ENCODE measurements around the gene RRP12.
"Not testable (repeated sequence)": the region's sequence is repeated elsewhere in the genome, so short reads cannot be mapped to it uniquely, and the experiment has no call there.

RRP12 gene

GRCh38 chr10:97425964-97426775 lies 25.0 kb upstream of the RRP12 start, which contains the start of gene PGAM1:
PGAM1 (plus strand) TSS chr10:97426191; CDS start chr10:97426308, 117 bp downstream.
- DNase-seq (ENCODE audit: low read depth) = peak; percentile 96
- TF ChIP-seq CTCF (conservative IDR thresholded peaks at IDR 0.05; ENCODE audit: low read length) = peak; percentile 55
- peak within 1 kb of the TSS; percentile 95 for H3K4me3 ChIP-seq (ENCODE audit: low read length)

GRCh38 chr10:97423757-97424098 lies 22.6 kb upstream of the RRP12 start:
- H3K4me3 ChIP-seq (ENCODE audit: low read length); DNase-seq (ENCODE audit: low read depth): not testable (repeated sequence)

- no peak for DNase-seq (ENCODE audit: low read depth)
- no peak overlapping the region for H3K4me3 ChIP-seq (ENCODE audit: low read length)
- no peak for TF ChIP-seq CTCF (conservative IDR thresholded peaks at IDR 0.05; ENCODE audit: low read length)
Measured at GRCh38 chr10:97416565-97416964, 15.4 kb upstream of the RRP12 start.

- DNase-seq (ENCODE audit: low read depth) = no peak
- no peak overlapping the region for H3K4me3 ChIP-seq (ENCODE audit: low read length)
- TF ChIP-seq CTCF (conservative IDR thresholded peaks at IDR 0.05; ENCODE audit: low read length) = no peak
Measured at GRCh38 chr10:97412891-97413304, 11.8 kb upstream of the RRP12 start.

GRCh38 chr10:97411406-97411805 lies 10.3 kb upstream of the RRP12 start:
- TF ChIP-seq CTCF (conservative IDR thresholded peaks at IDR 0.05; ENCODE audit: low read length) = no peak
- DNase-seq (ENCODE audit: low read depth) = no peak
- H3K4me3 ChIP-seq (ENCODE audit: low read length) = no peak overlapping the region

GRCh38 chr10:97408496-97408992 lies 7.4 kb upstream of the RRP12 start:
- no peak for DNase-seq (ENCODE audit: low read depth)
- no peak overlapping the region for H3K4me3 ChIP-seq (ENCODE audit: low read length)
- TF ChIP-seq CTCF (conservative IDR thresholded peaks at IDR 0.05; ENCODE audit: low read length) = no peak

- DNase-seq (ENCODE audit: low read depth) = no peak
- H3K4me3 ChIP-seq (ENCODE audit: low read length) = no peak overlapping the region
- no peak for TF ChIP-seq CTCF (conservative IDR thresholded peaks at IDR 0.05; ENCODE audit: low read length)
Measured at GRCh38 chr10:97407952-97408248, 6.8 kb upstream of the RRP12 start.

Measured in AG10803 (cell line).